K562 (cell line): ENCODE measurements around the gene RARA. TPM values are rescaled to one million over a fixed set of nuclear protein-coding genes. Genes with fewer than 3 reads are reported as not detected.

Experiments
- BCL6 ChIP-seq: fragments of 250-450 bp; sonication (Bioruptor Pico); IDR thresholded peaks from 2 replicates; pipeline ENCODE4 v1.4.0; 2020
- BRCA1 ChIP-seq, 2 experiments: fragments of 450-650 bp in 1 of 2; sonication (generic) in 1 of 2; formaldehyde crosslinking in 1 of 2; IDR thresholded peaks; 2 replicates each; pipeline versions ENCODE4 v1.5.0 to v1.6.1; 2017 to 2020; ENCODE audit warnings: mild to moderate bottlenecking in 1 of 2, missing genetic modification reagents in 1 of 2
- CBX5 ChIP-seq: IDR thresholded peaks from 2 replicates; pipeline ENCODE4 v1.6.1; 2014; ENCODE audit warnings: low read depth, borderline replicate concordance
- CCNT2 ChIP-seq: IDR thresholded peaks from 2 replicates; pipeline ENCODE4 v1.6.1; 2011; ENCODE audit warnings: borderline replicate concordance, low read depth, mild to moderate bottlenecking, moderate library complexity, mixed read lengths, low read length; ENCODE audit not compliant: insufficient read length; ENCODE audit errors: extremely low read depth
- CREM ChIP-seq: IDR thresholded peaks from 2 replicates; pipeline ENCODE4 v1.6.1; 2014; ENCODE audit warnings: antibody characterized with exemption, low read depth
- EP300 ChIP-seq: IDR thresholded peaks from 2 replicates; pipeline ENCODE4 v1.6.1; 2012; ENCODE audit warnings: low read length, improper control_type of control experiment
- EWSR1 ChIP-seq: fragments of 450-650 bp; IDR thresholded peaks from 2 replicates; pipeline ENCODE4 v1.6.1; 2018; ENCODE audit warnings: borderline replicate concordance, mild to moderate bottlenecking, low read depth, moderate library complexity; ENCODE audit not compliant: partially characterized antibody
- MEF2A ChIP-seq: IDR thresholded peaks from 2 replicates; pipeline ENCODE4 v1.6.1; 2011; ENCODE audit warnings: low read depth, mild to moderate bottlenecking, low read length, moderate library complexity; ENCODE audit not compliant: control insufficient read depth
- PHF20 ChIP-seq: fragments of 450-650 bp; IDR thresholded peaks from 2 replicates; pipeline ENCODE4 v1.6.1; 2018; ENCODE audit not compliant: partially characterized antibody
- RBM15 ChIP-seq: fragments of 200-400 bp; formaldehyde crosslinking; IDR thresholded peaks from 2 replicates; pipeline ENCODE4 v1.6.1; 2018; ENCODE audit warnings: mild to moderate bottlenecking, low read length, moderate library complexity; ENCODE audit not compliant: insufficient read depth
- ZFP36 ChIP-seq: fragments of 150-350 bp; IDR thresholded peaks from 2 replicates; pipeline ENCODE4 v1.6.1; 2018; ENCODE audit warnings: low read length, low read depth; ENCODE audit not compliant: partially characterized antibody
- ZNF12 ChIP-seq: sonication (generic); formaldehyde crosslinking; IDR thresholded peaks from 2 replicates; pipeline ENCODE4 v1.4.0; 2020; ENCODE audit warnings: mild to moderate bottlenecking, missing genetic modification reagents
- ZNF23 ChIP-seq: fragments of 250-450 bp; sonication (Bioruptor Pico); IDR thresholded peaks from 2 replicates; pipeline ENCODE4 v1.4.0; 2020; ENCODE audit warnings: mild to moderate bottlenecking
- ZNF584 ChIP-seq: fragments of 200-800 bp; sonication (Bioruptor generic); IDR thresholded peaks from 2 replicates; pipeline ENCODE4 v1.6.1; 2016; ENCODE audit warnings: low read depth, mild to moderate bottlenecking, missing genetic modification characterization, missing compliant biosample characterization
- ZNF766 ChIP-seq: fragments of 200-800 bp; sonication (Bioruptor generic); conservative IDR thresholded peaks from 2 replicates; pipeline ENCODE4 v1.6.1; 2016; ENCODE audit warnings: missing genetic modification characterization, missing compliant biosample characterization
- ZNF77 ChIP-seq: fragments of 250-450 bp; sonication (Bioruptor Pico); IDR thresholded peaks from 2 replicates; pipeline ENCODE4 v1.5.0; 2020
- polyA plus RNA-seq, 8 experiments: library from polyadenylated mRNA; depleted of rRNA in 4 of 8; stranded (reverse) in 5 of 8; unstranded in 3 of 8; fragments of >200 nt; fragmentation: Nextera tagmentation in 2 of 8; fragmentation: Illumina TruSeq in 1 of 8; extraction: Ambion mirVana in 2 of 8; extraction: Trizol in 1 of 8; gene quantifications; 2 replicates each; pipeline versions ENCODE4 v1.2.1 to v1.2.3, GENCODE V29; 2011 to 2014; ENCODE audit warnings: inconsistent platforms in 1 of 8, missing spikeins in 1 of 8
- total RNA-seq, 7 experiments: library from RNA; depleted of rRNA in 6 of 7; stranded (reverse); fragments of >200 nt in 6 of 7; fragmentation: Illumina TruSeq in 2 of 7; extraction: Trizol in 2 of 7; gene quantifications; 2 replicates each; pipeline versions ENCODE4 v1.2.1 to v1.2.3, GENCODE V29; 2011 to 2021; ENCODE audit warnings: low replicate concordance in 1 of 7
- TF ChIP-seq, protein P1 (sequence below): fragments of 250-450 bp; sonication (Bioruptor Pico); IDR thresholded peaks from 2 replicates; pipeline ENCODE4 v1.8.0; 2021; ENCODE audit warnings: mild to moderate bottlenecking, moderate library complexity
- TF ChIP-seq, protein P2 (sequence below): fragments of 250-450 bp; sonication (Bioruptor Pico); IDR thresholded peaks from 2 replicates; pipeline ENCODE4 v1.4.0; 2020

RARA gene
- total and polyA plus RNA-seq, 9 of the 15 experiments (the other 6 are each of a cell fraction or from before 2014, with no cell fraction given), result 0.10 to 28.0 (median 7.9) TPM

DNA sequence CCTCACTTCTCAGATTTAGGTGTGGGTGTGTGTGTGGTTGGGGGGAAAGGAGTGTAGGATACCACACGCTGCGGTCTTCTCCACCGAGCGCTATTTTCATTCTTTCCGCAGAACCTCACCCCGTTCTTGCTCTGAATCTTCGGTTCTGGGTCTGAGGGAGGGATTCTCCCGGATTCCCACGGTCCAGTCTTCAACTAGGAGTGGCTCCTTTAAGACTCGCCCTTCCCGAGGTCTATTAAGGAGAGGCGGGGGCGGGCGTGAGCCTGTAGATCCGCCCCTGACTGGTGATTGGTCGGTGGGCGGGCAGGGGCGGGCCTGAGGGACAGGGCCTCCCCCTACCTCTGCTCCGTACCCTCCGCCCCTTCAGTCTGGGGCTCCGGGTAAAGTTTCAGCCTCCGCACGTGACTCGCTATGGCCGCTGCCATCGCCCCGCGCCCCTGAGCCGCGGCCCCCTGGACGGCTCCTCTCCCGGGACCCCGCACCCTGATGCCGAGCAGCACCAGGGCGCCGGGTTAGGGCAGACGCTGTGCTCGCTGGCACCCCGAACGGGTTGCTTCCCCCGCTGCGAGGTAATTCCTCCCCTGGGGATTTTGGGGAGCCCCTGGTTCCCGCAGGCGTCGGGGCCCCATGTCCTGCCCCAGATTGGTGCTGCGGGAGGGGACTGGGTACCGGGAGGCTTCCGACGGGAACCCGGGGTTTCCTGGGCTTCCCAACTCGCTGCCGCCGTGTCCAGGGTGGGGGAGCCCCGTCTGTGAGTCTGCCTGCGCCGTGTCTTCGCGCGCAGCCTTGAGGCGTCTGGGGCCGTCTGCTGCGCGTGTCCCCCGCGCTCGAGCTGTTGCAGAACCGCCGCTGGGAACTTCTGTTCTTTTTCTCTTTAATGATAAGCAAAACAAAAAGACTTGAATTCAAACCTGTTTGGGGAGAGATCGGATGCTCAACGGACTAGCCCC is 9.2 kb downstream of the RARA start (continued):
- no peak for TF ChIP-seq MEF2A
- no peak for TF ChIP-seq BRCA1 (IDR thresholded peaks at IDR 0.05)
- TF ChIP-seq BRCA1 (CRISPR knock-in tag; IDR thresholded peaks at IDR 0.05), result no peak
- no peak for TF ChIP-seq ZNF584 (CRISPR knock-in tag)
- TF ChIP-seq EWSR1, result no peak
- TF ChIP-seq ZFP36, result no peak
- TF ChIP-seq BCL6 (CRISPR knock-in tag), result no peak
- no peak for TF ChIP-seq RBM15
- no peak for TF ChIP-seq ZNF77 (CRISPR knock-in tag)
- peak; percentile 35 for TF ChIP-seq PHF20
- TF ChIP-seq, protein P1, sequence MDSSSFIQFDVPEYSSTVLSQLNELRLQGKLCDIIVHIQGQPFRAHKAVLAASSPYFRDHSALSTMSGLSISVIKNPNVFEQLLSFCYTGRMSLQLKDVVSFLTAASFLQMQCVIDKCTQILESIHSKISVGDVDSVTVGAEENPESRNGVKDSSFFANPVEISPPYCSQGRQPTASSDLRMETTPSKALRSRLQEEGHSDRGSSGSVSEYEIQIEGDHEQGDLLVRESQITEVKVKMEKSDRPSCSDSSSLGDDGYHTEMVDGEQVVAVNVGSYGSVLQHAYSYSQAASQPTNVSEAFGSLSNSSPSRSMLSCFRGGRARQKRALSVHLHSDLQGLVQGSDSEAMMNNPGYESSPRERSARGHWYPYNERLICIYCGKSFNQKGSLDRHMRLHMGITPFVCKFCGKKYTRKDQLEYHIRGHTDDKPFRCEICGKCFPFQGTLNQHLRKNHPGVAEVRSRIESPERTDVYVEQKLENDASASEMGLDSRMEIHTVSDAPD (CRISPR knock-in tag), result no peak
- peak; percentile 3; the same call in 1 of the 2 replicates for TF ChIP-seq CREM
- TF ChIP-seq ZNF12 (CRISPR knock-in tag), result no peak
- TF ChIP-seq EP300, result no peak
- TF ChIP-seq ZNF766 (CRISPR knock-in tag), result no peak
- TF ChIP-seq CCNT2, result peak; percentile 70
- no peak for TF ChIP-seq CBX5
- TF ChIP-seq, protein P2, sequence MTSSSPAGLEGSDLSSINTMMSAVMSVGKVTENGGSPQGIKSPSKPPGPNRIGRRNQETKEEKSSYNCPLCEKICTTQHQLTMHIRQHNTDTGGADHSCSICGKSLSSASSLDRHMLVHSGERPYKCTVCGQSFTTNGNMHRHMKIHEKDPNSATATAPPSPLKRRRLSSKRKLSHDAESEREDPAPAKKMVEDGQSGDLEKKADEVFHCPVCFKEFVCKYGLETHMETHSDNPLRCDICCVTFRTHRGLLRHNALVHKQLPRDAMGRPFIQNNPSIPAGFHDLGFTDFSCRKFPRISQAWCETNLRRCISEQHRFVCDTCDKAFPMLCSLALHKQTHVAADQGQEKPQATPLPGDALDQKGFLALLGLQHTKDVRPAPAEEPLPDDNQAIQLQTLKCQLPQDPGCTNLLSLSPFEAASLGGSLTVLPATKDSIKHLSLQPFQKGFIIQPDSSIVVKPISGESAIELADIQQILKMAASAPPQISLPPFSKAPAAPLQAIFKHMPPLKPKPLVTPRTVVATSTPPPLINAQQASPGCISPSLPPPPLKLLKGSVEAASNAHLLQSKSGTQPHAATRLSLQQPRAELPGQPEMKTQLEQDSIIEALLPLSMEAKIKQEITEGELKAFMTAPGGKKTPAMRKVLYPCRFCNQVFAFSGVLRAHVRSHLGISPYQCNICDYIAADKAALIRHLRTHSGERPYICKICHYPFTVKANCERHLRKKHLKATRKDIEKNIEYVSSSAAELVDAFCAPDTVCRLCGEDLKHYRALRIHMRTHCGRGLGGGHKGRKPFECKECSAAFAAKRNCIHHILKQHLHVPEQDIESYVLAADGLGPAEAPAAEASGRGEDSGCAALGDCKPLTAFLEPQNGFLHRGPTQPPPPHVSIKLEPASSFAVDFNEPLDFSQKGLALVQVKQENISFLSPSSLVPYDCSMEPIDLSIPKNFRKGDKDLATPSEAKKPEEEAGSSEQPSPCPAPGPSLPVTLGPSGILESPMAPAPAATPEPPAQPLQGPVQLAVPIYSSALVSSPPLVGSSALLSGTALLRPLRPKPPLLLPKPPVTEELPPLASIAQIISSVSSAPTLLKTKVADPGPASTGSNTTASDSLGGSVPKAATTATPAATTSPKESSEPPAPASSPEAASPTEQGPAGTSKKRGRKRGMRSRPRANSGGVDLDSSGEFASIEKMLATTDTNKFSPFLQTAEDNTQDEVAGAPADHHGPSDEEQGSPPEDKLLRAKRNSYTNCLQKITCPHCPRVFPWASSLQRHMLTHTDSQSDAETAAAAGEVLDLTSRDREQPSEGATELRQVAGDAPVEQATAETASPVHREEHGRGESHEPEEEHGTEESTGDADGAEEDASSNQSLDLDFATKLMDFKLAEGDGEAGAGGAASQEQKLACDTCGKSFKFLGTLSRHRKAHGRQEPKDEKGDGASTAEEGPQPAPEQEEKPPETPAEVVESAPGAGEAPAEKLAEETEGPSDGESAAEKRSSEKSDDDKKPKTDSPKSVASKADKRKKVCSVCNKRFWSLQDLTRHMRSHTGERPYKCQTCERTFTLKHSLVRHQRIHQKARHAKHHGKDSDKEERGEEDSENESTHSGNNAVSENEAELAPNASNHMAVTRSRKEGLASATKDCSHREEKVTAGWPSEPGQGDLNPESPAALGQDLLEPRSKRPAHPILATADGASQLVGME (CRISPR knock-in tag), result no peak
- TF ChIP-seq ZNF23 (CRISPR knock-in tag), result no peak
